Neural progenitor cell (in vitro differentiated cells): ENCODE measurements around the gene BARX2.

Experiments
- EZH2 ChIP-seq: fragments of 200-600 bp; sonication (generic); IDR thresholded peaks from 2 replicates; pipeline ENCODE4 v1.6.1; 2017; ENCODE audit warnings: antibody characterized with exemption, mild to moderate bottlenecking, moderate library complexity
- TF ChIP-seq, protein P1 (sequence below): fragments of 200-600 bp; sonication (generic); IDR thresholded peaks from 2 replicates; pipeline ENCODE4 v1.5.1; 2017; ENCODE audit warnings: antibody characterized with exemption, mild to moderate bottlenecking

DNA sequence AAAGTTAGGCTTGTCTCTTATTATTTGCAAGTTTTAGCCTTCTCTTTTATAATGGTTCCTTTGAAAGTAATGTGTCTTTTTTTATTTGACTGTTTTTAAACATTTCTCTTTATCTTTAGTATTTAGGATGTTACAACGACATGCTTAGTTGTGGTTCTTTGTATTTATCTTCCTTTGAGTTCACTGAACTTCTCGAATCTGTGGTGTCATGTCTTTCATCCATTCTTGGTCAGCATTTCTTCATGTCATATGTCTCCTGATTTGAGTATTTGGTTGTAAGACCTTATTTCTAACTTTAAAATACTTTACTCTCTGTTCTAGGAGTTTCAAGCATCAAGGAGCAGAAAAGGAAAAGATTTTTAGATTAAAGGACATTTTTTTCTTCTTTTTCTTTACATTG is 15.9 kb upstream of the BARX2 start:
- TF ChIP-seq, protein P1, sequence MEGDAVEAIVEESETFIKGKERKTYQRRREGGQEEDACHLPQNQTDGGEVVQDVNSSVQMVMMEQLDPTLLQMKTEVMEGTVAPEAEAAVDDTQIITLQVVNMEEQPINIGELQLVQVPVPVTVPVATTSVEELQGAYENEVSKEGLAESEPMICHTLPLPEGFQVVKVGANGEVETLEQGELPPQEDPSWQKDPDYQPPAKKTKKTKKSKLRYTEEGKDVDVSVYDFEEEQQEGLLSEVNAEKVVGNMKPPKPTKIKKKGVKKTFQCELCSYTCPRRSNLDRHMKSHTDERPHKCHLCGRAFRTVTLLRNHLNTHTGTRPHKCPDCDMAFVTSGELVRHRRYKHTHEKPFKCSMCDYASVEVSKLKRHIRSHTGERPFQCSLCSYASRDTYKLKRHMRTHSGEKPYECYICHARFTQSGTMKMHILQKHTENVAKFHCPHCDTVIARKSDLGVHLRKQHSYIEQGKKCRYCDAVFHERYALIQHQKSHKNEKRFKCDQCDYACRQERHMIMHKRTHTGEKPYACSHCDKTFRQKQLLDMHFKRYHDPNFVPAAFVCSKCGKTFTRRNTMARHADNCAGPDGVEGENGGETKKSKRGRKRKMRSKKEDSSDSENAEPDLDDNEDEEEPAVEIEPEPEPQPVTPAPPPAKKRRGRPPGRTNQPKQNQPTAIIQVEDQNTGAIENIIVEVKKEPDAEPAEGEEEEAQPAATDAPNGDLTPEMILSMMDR, result no peak
- TF ChIP-seq EZH2, result no peak
